A549 (cell line): ENCODE results near the gene ANKRD39. TPM values are rescaled to one million over a fixed set of nuclear protein-coding genes. Genes with fewer than 3 reads are reported as not detected.

Source experiments
- ATAC-seq, 2 experiments: fragments of 200-7000 bp in 1 of 2; fragments of >200 bp in 1 of 2; cut with Nextera tagmentation in 1 of 2; cut with Tn5 transposase in 1 of 2; 3 replicates each; pipeline versions ENCODE4 v1.8.0 to v1.9.1; 2018 to 2020; ENCODE audit warnings: mild to moderate bottlenecking in 1 of 2, moderate library complexity in 1 of 2
- CTCF ChIA-PET: fragments of 300-600 bp; sonication (Branson Sonifier 250); formaldehyde crosslinking; extraction: SDS; loops from one replicate; lab custom pipeline; 2021; ENCODE audit warnings: antibody characterized with exemption, inconsistent platforms; lab: Yijun Ruan, JAX
- POLR2A ChIA-PET: fragments of 350-600 bp; formaldehyde crosslinking; extraction: SDS; loops from one replicate; lab custom pipeline; 2021; ENCODE audit warnings: antibody characterized with exemption, inconsistent platforms; lab: Yijun Ruan, JAX
- DNase-seq, 2 experiments: peaks; one replicate each; pipeline versions ENCODE4 v3.0.0 to v3.0.0-alpha.2; 2011 to 2016; ENCODE audit warnings: low read depth in 1 of 2, low spot score in 1 of 2
- FAIRE-seq: peaks from 2 replicates; lab custom pipeline; 2011; peaks lifted over from hg19 to GRCh38; lab: Jason Lieb, UNC
- H3K27ac ChIP-seq, 2 experiments: fragments of >200 bp; sonication (Bioruptor Twin); formaldehyde crosslinking; 3 replicates each; pipeline ENCODE4 v1.5.1; 2016 to 2017
- H3K4me1 ChIP-seq: fragments of >200 bp; sonication (Bioruptor Twin); formaldehyde crosslinking; 3 replicates; pipeline ENCODE4 v1.6.1; 2016
- H3K4me2 ChIP-seq: fragments of >200 bp; sonication (Bioruptor Twin); formaldehyde crosslinking; 3 replicates; pipeline ENCODE4 v1.6.1; 2016
- H3K4me3 ChIP-seq: fragments of >200 bp; sonication (Bioruptor Twin); formaldehyde crosslinking; 3 replicates; pipeline ENCODE4 v1.5.1; 2016
- H3K9me3 ChIP-seq: fragments of >200 bp; sonication (Bioruptor Twin); formaldehyde crosslinking; 3 replicates; pipeline ENCODE4 v1.6.1; 2016
- ATOH8 ChIP-seq: fragments of 250-450 bp; sonication (Bioruptor Pico); IDR thresholded peaks from 2 replicates; pipeline ENCODE4 v1.5.0; 2020; ENCODE audit warnings: low read depth, mild to moderate bottlenecking, moderate library complexity
- CBX2 ChIP-seq: fragments of 200-600 bp; sonication (generic); IDR thresholded peaks from 2 replicates; pipeline ENCODE4 v1.6.1; 2016; ENCODE audit warnings: low read depth, mild to moderate bottlenecking, borderline replicate concordance
- CBX8 ChIP-seq: fragments of 200-600 bp; sonication (generic); IDR thresholded peaks from 2 replicates; pipeline ENCODE4 v1.6.1; 2016
- CHD2 ChIP-seq: fragments of 150-350 bp; IDR thresholded peaks from 2 replicates; pipeline ENCODE4 v1.6.1; 2014; ENCODE audit warnings: low read length; ENCODE audit not compliant: partially characterized antibody
- CHD4 ChIP-seq: fragments of 200-600 bp; sonication (generic); IDR thresholded peaks from 2 replicates; pipeline ENCODE4 v1.6.1; 2016; ENCODE audit warnings: antibody characterized with exemption, mild to moderate bottlenecking, borderline replicate concordance
- CTCF ChIP-seq: fragments of >200 bp; sonication (Bioruptor Twin); formaldehyde crosslinking; IDR thresholded peaks from 3 replicates; pipeline ENCODE4 v1.5.1; 2016
- E2F6 ChIP-seq: IDR thresholded peaks from 2 replicates; pipeline ENCODE4 v1.6.1; 2012; ENCODE audit warnings: low read depth, borderline replicate concordance
- EHF ChIP-seq: fragments of 250-450 bp; sonication (Bioruptor Pico); IDR thresholded peaks from 2 replicates; pipeline ENCODE4 v1.5.0; 2020; ENCODE audit warnings: mild to moderate bottlenecking
- HES2 ChIP-seq: fragments of >200 bp; sonication (Bioruptor Twin); formaldehyde crosslinking; IDR thresholded peaks from 2 replicates; pipeline ENCODE4 v1.6.1; 2016
- HEYL ChIP-seq: fragments of 250-450 bp; sonication (Bioruptor Pico); IDR thresholded peaks from 2 replicates; pipeline ENCODE4 v1.8.0; 2021; ENCODE audit warnings: mild to moderate bottlenecking, moderate library complexity
- JUN ChIP-seq, 2 experiments: fragments of >200 bp; sonication (Bioruptor Twin); formaldehyde crosslinking; IDR thresholded peaks; 2 replicates in 1 of 2; 3 replicates in 1 of 2; pipeline ENCODE4 v1.6.1; 2016 to 2017
- MAFK ChIP-seq: fragments of 450-650 bp; IDR thresholded peaks from 2 replicates; pipeline ENCODE4 v1.6.1; 2014; ENCODE audit not compliant: partially characterized antibody
- MAZ ChIP-seq: fragments of 150-350 bp; IDR thresholded peaks from 2 replicates; pipeline ENCODE4 v1.6.1; 2014; ENCODE audit warnings: antibody characterized with exemption, low read depth, low read length, borderline replicate concordance
- MYC ChIP-seq: IDR thresholded peaks from 2 replicates; pipeline ENCODE4 v1.6.1; 2012; ENCODE audit warnings: mild to moderate bottlenecking, inconsistent platforms, low read length, improper control_type of control experiment, borderline replicate concordance
- NFE2L2 ChIP-seq: fragments of 150-350 bp; conservative IDR thresholded peaks from 2 replicates; pipeline ENCODE4 v1.6.1; 2014; ENCODE audit warnings: low read length
- PBX3 ChIP-seq: IDR thresholded peaks from 2 replicates; pipeline ENCODE4 v1.6.1; 2012
- PHF8 ChIP-seq: fragments of 200-600 bp; sonication (generic); IDR thresholded peaks from 2 replicates; pipeline ENCODE4 v1.6.1; 2016; ENCODE audit warnings: low read depth, mild to moderate bottlenecking, antibody characterized with exemption, moderate library complexity, borderline replicate concordance
- POLR2A ChIP-seq: IDR thresholded peaks from 2 replicates; pipeline ENCODE4 v1.6.1; 2012; ENCODE audit warnings: mild to moderate bottlenecking, low read length
- RAD21 ChIP-seq, 2 experiments: fragments of >200 bp in 1 of 2; sonication (Bioruptor Twin) in 1 of 2; formaldehyde crosslinking in 1 of 2; IDR thresholded peaks in 1 of 2; conservative IDR thresholded peaks in 1 of 2; 2 replicates in 1 of 2; 3 replicates in 1 of 2; pipeline ENCODE4 v1.6.1; 2012 to 2018; ENCODE audit warnings: inconsistent platforms in 1 of 2
- REST ChIP-seq: fragments of 200-600 bp; sonication (generic); IDR thresholded peaks from 2 replicates; pipeline ENCODE4 v1.6.1; 2016; ENCODE audit warnings: antibody characterized with exemption, mild to moderate bottlenecking, moderate library complexity
- SREBF2 ChIP-seq: fragments of 450-650 bp; IDR thresholded peaks from 2 replicates; pipeline ENCODE4 v1.6.1; 2014; ENCODE audit warnings: mild to moderate bottlenecking, moderate library complexity
- TFCP2L1 ChIP-seq: fragments of 250-450 bp; sonication (Bioruptor Pico); IDR thresholded peaks from 2 replicates; pipeline ENCODE4 v1.5.0; 2021; ENCODE audit warnings: mild to moderate bottlenecking
- TP53 ChIP-seq: fragments of 250-450 bp; sonication (Bioruptor Pico); IDR thresholded peaks from 2 replicates; pipeline ENCODE4 v1.5.0; 2021; ENCODE audit warnings: mild to moderate bottlenecking, moderate library complexity
- ZNF302 ChIP-seq: fragments of 250-450 bp; sonication (Bioruptor Pico); IDR thresholded peaks from 2 replicates; pipeline ENCODE4 v1.9.0; 2021; ENCODE audit warnings: inconsistent platforms, mild to moderate bottlenecking, moderate library complexity
- ZSCAN20 ChIP-seq: fragments of 250-450 bp; sonication (Bioruptor Pico); IDR thresholded peaks from 2 replicates; pipeline ENCODE4 v1.8.0; 2022; ENCODE audit warnings: mild to moderate bottlenecking, moderate library complexity
- WGBS: methylation state at CpG from one replicate; pipeline ENCODE4 v1.1.6; 2017; ENCODE audit errors: missing lambda C conversion rate; 5-methylcytosine and 5-hydroxymethylcytosine counted together
- polyA plus RNA-seq, 4 experiments: library from polyadenylated mRNA; depleted of rRNA in 3 of 4; stranded (reverse); fragments of >200 nt; fragmentation: RNase III in 1 of 4; extraction: RNeasy Plus Mini Kit Qiagen cat#74134 plus additional on column Dnase treatment in 1 of 4; gene quantifications; 2 replicates in 3 of 4; 3 replicates in 1 of 4; pipeline ENCODE4 v1.2.3, GENCODE V29; 2011 to 2017

ANKRD39 gene
- polyA plus RNA-seq, 2 of the 4 experiments (the other 2 are of a cell fraction), result 6.3 to 16.4 TPM

GRCh38 chr2:96880891-96881273 lies 23.1 kb upstream of the ANKRD39 start:
- FAIRE-seq (no peak), ATAC-seq (no peak), DNase-seq (no peak)
- no peaks in the 10 kb centered on the region for H3K9me3 ChIP-seq
- WGBS, result 65% methylated on average over 6 of the region's 6 CpGs
- no peaks in the 10 kb centered on the region for H3K4me1 ChIP-seq
- TF ChIP-seq EHF (CRISPR knock-in tag), result no peak
- no peak for TF ChIP-seq ZSCAN20 (CRISPR knock-in tag)
- no peak for TF ChIP-seq CTCF
- TF ChIP-seq MYC, result no peak
- no peak for TF ChIP-seq ZNF302 (CRISPR knock-in tag)
- TF ChIP-seq JUN (IDR thresholded peaks at IDR 0.05), result no peak
- TF ChIP-seq NFE2L2, result no peak
- TF ChIP-seq MAFK, result no peak
- TF ChIP-seq TFCP2L1 (CRISPR knock-in tag), result no peak
- no peak for TF ChIP-seq RAD21 (conservative IDR thresholded peaks at IDR 0.05 in 1 of 2, IDR thresholded peaks at IDR 0.05 in 1 of 2)
- TF ChIP-seq CHD4, result no peak
- TF ChIP-seq MAZ, result no peak
- no peak for TF ChIP-seq TP53 (CRISPR knock-in tag)
- no peak overlapping the region for H3K4me2 ChIP-seq
- no peak overlapping the region for H3K27ac ChIP-seq
- POLR2A ChIA-PET, result no interaction called here
- CTCF ChIA-PET, result interaction anchor here (2.0 to 4.8 kb wide), 2 partner anchors 12 to 70 kb away, joined by 6 to 28 read pairs; no protein-coding TSS in a partner anchor
- H3K4me3 ChIP-seq, result no peak overlapping the region

- FAIRE-seq (no peak), ATAC-seq (no peak), DNase-seq (no peak)
- no peak for TF ChIP-seq CBX8
- no peak for TF ChIP-seq CHD4
- TF ChIP-seq CHD2, result no peak
- TF ChIP-seq REST, result no peak
- TF ChIP-seq HEYL (CRISPR knock-in tag), result no peak
- TF ChIP-seq PBX3, result no peak
- no peak for TF ChIP-seq E2F6
- no peak for TF ChIP-seq POLR2A
- no peak for TF ChIP-seq PHF8
- TF ChIP-seq CBX2, result no peak
- TF ChIP-seq SREBF2, result no peak
- no peak for TF ChIP-seq HES2
- TF ChIP-seq JUN (IDR thresholded peaks at IDR 0.05), result no peak
- no peak for TF ChIP-seq MAZ
- no peak for TF ChIP-seq ATOH8 (CRISPR knock-in tag)
- Histone ChIP-seq H3K27ac (no peak overlapping the region), H3K9me3 (no peaks in the 10 kb centered on the region), H3K4me3 (no peak overlapping the region), H3K4me1 (no peaks in the 10 kb centered on the region), H3K4me2 (no peak overlapping the region)
- ChIA-PET POLR2A (no interaction called here), CTCF (interaction anchor here (1.1 to 4.8 kb wide), 3 partner anchors 9 to 72 kb away, joined by 3 to 28 read pairs (median 6); no protein-coding TSS in a partner anchor)
- 76% methylated on average over 13 of the region's 18 CpGs for WGBS
Measured at GRCh38 chr2:96879545-96880040, 21.8 kb upstream of the ANKRD39 start.
